HG02938 (cell line): ENCODE measurements around the gene SENP6.
"Not testable (repeated sequence)": the region's sequence is repeated elsewhere in the genome, so short reads cannot be mapped to it uniquely, and the experiment has no call there.

Experiments
- ATAC-seq: cut with Tn5 transposase; IDR thresholded peaks from one replicate; pipeline ENCODE4 v1.9.1; 2021; ENCODE audit warnings: mild to moderate bottlenecking, moderate library complexity; ENCODE audit not compliant: unreplicated experiment

The SENP6 gene, protein sequence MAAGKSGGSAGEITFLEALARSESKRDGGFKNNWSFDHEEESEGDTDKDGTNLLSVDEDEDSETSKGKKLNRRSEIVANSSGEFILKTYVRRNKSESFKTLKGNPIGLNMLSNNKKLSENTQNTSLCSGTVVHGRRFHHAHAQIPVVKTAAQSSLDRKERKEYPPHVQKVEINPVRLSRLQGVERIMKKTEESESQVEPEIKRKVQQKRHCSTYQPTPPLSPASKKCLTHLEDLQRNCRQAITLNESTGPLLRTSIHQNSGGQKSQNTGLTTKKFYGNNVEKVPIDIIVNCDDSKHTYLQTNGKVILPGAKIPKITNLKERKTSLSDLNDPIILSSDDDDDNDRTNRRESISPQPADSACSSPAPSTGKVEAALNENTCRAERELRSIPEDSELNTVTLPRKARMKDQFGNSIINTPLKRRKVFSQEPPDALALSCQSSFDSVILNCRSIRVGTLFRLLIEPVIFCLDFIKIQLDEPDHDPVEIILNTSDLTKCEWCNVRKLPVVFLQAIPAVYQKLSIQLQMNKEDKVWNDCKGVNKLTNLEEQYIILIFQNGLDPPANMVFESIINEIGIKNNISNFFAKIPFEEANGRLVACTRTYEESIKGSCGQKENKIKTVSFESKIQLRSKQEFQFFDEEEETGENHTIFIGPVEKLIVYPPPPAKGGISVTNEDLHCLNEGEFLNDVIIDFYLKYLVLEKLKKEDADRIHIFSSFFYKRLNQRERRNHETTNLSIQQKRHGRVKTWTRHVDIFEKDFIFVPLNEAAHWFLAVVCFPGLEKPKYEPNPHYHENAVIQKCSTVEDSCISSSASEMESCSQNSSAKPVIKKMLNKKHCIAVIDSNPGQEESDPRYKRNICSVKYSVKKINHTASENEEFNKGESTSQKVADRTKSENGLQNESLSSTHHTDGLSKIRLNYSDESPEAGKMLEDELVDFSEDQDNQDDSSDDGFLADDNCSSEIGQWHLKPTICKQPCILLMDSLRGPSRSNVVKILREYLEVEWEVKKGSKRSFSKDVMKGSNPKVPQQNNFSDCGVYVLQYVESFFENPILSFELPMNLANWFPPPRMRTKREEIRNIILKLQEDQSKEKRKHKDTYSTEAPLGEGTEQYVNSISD

DNA sequence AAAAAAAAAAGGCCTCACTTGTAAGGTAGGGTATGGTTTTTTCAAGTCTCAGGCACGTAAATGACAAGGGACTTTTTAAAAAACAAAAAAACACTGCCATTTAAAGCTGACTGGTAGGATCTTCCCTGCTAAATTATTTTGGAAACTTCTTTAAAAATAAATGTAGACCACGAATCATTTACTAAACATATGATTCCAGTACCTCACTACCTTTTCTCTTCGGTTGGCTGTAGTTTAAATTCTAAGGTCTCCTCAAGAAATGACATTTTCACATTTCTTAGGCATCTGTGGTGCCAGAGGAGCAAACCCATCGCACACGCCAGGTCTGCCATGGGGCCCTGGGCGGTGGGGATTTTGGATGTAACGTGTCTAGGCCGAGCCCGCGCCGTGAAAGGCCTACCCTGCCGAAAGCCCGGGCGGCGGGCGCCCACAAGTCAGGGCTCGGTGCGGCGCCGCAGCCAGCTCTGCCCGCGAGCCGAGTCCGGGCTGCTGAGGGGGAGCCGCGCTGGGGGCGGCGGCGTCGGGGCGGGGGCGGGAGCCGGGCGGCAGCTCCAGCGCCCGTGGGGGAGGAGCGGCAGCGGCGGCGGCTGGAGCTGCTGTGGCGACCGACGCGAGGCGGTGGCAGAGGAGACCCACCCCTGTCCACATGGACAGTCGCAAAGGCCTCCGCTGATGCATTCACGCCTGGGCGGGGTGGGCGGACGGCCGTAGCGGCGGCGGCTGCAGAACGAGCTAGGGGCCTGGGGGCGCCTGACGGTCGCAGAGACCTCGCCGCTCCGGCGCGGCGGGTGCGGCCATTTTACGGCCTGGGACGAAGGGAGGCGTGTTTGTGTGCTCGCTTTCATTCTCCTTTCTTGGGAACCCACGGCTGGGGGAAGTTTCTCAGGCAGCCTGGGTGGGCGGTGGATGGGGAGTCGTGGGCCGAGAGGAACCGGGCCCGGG is at the start of gene SENP6:
Gene SENP6 (plus strand): TSS at position 577 of the 942 bp plus-strand sequence. CDS start 645 bp downstream, outside the sequence.
- ATAC-seq, result peak; percentile 54

DNA sequence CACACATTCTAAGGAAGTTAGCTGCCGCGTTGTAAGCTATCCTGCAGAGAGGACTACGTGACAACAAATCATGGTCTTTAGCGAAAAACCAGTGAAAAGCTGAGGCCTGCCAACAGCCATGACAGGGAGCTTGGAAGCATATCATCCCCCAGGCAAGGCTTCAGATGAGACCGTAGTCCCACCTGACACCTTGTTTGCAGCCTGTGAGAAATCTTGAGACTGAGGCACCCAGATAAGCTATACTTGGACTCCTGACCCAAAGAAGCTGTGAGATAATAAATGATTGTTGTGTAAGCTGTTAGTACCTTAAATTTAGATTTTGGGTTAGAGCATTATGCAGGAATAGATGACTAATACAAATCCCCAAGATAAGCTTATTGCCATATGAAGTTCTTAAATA is 45.4 kb upstream of the SENP6 start:
- ATAC-seq, result no peak

DNA sequence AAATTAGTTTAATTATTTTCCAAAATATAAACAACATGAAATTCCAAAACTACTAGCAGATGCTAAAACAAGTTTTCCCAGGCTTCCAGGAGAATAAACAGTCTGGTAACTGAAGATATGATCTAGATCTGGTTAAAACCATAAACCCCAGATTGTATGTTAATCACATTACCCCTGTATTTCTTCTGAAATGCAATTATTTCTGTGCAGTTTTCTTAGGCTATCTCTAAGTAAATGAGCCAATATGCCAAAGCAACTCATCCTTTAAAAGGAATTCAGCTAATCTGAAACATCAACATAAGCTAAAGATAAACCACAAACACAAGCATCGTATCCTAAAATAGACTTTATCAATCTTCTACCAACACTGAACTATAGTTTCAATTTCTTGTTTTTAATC is 44.6 kb upstream of the SENP6 start:
- no peak for ATAC-seq

DNA sequence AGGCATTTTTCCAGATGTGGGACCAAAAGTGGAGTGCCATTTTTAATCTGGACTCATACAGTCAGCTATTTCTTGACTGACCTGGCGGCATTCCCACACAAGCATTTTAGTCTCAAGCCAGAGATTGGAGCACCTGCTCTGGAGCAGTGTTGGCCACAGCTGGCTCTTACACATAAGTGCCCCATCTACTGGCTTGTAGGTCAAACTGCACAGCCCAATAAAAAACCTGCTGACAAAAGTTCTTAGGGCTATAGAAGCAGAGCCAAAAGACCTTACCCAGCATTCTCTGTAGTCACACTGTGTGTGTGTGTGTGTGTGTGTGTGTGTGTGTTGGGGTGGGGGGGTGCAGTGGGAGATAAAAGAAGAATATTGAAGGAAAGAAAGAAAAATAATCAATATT is 38.6 kb upstream of the SENP6 start:
- ATAC-seq, result peak; percentile 86

DNA sequence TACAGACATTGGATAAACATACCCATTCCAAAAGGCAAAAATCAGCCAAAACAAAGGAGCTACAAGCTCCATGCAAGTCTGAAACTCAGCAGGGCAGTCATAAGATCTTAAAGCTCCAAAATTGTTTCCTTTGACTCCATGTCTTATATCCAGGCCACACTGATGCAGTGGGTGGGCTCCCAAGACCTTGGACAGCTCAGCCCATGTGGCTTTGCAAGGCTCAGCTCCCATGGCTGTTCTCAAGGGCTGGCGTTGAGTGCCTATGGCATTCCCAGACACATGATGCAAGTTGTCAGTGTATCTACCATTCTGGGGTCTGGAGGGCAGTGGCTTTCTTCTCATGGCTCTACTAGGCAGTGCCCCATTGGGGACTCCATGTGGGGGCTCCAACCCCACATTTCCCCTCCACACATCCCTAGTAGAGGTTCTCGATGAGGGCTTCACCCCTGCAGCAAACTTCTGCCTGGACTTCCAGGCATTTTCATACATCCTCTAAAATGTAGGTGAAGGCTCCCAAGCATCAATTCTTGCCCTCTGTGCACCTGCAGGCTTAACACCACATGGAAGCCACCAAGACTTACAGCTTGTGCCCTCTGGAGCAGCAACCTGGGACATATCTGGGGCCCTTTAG is 35.4 kb upstream of the SENP6 start:
- no peak for ATAC-seq

DNA sequence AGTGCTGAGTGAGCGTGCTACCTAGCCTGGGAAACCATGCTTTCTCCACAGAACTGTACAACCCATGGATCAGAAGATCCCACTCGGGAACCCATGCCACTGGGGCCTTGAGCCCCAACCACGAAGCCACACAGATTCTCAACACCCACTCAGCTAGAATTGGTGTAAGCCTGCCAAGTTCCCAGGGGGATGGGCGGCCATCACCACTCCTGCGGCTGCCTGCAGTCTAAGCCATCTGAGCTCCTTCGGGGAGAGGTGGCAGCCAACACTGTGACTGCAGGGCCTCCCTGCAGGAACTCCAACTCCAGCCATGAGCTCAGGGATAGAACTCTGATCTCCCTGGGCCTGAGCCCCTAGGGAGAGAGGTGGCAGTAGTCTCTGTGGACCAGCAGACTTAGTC is 33.6 kb upstream of the SENP6 start:
- no peak for ATAC-seq

DNA sequence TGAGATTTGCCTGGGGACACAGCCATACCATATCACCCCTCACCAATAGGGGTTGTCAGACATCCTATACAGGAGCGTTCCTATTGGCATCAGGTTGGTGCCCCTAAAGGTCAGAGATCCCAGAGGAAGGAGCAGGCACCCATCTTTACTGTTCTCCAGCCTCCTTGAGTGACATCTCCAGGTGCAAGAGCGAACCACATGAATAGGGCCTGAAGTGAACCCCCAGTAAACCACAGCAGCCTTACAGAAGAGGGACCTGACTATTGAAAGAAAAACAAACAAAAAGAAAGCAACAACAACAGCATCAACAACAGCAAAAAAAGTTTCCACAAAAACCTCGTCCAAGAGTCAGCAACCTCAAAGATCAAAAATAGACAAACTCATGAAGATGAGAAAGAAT is 32.7 kb upstream of the SENP6 start:
- no peak for ATAC-seq

DNA sequence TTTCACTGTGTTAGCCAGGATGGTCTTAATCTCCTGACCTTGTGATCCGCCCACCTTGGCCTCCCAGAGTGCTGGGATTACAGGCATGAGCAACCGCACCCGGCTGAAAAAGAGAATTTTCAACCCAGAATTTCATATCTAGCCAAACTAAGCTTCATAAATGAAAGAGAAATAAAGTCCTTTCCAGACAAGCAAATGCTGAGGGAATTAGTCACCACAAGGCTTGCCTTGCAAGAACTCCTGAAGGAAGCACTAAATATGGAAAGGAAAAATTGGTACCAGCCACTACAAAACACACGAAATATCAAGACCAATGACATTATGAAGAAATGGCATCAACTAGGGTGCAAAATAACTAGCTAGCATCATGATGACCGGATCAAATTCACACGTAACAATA is 31.0 kb upstream of the SENP6 start:
- not testable (repeated sequence) for ATAC-seq

DNA sequence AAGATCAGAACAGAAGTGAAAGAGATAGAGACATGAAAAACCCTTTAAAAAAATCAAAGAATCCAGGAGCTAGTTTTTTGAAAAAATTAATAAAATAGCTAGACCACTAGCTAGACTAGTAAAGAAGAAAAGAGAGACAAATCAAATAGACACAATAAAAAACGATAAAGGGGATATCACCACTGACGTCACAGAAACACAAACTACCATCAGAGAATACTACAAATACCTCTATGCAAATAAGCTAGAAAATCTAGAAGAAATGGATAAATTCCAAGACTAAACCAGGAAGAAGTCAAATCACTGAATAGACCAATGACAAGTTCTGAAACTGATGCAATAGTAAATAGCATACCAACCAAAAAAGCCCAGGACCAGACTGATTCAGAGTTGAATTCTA is 29.6 kb upstream of the SENP6 start:
- no peak for ATAC-seq

DNA sequence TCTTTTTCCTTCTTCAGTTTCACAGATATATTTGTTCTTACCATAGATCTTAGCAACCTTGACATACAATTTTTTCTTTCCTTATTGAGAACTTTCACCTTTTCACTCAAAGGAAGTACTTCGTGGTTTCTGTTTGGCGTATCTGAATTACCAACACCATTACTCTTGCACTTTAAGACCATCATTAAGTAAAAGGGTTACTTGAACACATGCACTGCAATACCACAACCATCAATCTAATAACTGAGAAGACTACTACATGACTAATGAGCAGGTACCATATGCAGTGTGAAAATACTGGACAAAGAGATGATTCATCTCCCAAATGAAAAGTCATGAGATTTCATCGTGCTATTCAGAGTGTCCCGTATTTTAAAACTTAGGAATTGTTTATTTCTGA is 21.7 kb upstream of the SENP6 start:
- ATAC-seq, result peak; percentile 87

DNA sequence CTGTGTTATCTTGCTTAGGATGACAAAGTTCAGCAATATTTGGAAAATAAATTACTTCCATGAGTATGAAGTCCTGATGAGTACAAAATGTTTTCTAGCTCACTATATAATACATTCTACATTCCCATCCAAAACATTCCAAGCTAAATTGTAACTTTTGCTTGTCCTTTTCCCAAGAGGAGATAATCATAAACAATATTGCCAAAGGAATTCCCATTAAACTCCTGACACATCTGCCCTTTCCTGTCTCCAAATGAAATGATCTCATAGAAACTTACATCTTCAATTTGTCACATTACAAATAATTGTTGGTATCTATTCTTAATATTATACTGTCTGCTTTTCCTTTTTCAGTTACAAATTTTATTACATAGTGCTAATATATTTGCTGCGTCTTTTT is 20.4 kb upstream of the SENP6 start:
- ATAC-seq, result no peak

DNA sequence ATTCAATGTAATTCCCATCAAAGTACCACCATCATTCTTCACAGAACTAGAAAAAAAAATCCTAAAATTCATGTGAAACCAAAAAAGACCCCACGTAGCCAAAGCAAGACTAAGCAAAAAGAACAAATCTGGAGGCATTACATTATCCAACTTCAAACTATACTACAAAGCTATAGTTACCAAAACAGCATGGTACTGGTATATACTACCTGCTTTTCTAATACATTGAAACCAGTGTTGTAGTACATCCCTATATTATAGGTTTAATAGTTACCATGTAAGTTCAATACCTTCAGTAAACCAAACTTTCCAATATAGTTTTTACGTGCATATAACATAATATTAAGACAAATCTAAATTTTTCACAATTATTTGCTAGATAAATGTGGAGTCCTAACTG is 17.1 kb upstream of the SENP6 start:
- not testable (repeated sequence) for ATAC-seq

DNA sequence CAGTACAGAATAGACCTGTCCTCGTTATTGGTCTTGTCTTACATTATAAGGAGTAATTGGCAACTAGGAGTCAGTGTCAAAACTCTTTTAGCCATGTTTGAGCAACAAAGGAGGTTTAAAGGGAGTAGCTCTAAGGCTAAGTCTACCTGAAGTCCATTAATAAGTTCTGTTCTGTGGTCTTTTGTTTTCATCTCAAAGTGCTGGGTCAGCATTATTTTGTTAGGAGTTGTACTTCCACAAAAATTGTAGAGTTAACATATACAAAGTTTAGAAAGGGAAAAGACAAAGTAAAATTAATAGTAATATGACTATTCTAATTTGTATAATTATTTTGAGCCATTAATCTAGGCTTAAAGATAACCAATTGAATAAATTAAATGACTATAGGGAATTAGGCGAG is 12.7 kb upstream of the SENP6 start:
- no peak for ATAC-seq

DNA sequence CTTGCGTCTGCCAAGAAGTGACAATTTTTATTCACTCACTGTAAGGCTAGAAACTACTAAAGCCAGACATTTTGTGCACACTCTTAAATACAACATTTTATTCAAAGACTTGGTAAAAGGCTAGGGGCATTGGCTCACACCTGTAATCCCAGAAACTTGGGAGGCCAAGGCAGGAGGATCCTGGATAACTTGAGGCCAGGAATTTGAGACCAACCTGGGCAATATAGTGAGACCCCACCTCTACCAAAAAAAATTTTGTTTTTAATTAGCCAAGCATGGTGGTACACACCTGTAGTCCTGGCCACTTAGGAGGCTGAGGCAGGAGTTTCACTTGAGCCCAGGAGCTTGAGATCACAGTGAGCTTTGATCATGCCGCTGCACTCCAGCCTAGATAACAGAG is 11.3 kb upstream of the SENP6 start:
- ATAC-seq, result no peak

DNA sequence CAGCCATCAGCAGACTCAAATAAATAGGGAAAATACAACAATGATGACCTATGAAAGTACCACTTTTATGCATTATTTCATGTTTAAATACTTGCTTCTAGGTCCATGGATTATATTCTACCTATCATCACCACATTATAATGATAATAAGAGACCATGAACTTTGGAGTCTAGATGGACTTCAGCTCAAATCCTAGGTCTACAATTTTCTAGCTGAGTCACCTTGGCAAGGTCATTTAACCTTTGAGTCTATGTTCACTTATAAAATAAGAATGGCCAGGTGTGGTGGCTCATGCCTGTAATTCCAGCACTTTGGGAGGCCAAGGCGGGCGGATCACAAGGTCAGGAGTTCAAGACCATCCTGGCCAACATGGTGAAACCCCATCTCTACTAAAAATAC is 5.3 kb upstream of the SENP6 start:
- not testable (repeated sequence) for ATAC-seq

DNA sequence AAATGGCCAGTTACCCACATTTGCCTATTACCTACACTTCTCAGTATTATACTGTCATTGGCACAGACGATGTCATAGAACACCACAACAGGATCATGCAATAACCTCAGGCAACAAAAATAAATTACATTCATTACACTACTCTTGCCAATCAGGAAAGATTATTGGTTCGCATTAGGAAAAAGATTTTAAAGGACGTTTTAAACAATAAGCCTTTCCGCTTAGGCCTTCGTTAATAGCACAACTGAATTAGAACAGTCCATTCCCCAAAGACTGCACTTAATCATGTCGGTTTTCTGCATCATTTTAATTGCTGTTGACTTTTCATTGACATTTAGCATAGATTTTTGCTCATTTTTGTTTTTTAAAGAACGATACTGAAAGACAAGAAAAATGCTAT is 912 bp upstream of the SENP6 start:
- ATAC-seq, result no peak

DNA sequence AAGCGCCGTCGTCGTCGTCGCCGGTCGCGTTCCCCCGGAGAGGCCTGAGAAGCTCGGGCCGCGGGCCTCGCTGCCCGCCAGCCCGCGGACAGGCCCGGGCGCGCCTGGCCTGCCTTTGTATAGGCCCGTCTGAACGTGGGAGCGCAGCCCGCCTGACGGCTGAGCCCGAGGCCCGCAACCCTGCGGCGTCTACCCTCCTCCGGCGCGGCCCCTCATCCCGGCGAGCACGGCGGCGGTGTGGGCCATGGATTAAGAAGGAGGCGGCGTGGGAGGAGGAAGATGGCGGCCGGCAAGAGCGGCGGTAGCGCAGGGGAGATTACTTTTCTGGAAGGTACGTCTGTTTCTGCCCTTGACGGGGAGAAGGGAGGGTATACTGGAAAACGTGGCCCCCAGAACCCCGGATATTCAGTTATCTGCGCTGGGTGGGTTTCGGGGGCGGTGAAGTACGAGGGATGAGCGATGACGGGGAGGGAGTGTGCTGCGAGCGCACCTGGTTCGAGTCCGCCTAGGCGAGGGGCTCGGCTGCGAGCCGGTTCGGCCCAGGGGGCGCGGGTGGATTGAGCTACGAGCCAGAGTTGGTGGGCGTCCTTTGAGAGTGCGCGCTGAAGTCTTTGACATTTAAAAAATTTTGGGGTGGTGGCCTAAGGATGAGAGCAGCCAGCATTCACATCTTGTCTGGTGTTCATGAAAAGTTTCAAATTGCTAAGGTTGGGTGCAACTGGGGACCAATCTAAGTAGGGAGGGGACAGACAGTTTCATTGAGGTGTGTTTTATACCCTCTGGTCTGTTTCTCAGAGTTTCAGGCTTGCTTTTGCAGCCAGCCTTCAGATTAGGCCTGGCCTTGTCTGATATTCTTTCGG is 796 bp downstream of the SENP6 start:
- ATAC-seq, result peak; percentile 36

DNA sequence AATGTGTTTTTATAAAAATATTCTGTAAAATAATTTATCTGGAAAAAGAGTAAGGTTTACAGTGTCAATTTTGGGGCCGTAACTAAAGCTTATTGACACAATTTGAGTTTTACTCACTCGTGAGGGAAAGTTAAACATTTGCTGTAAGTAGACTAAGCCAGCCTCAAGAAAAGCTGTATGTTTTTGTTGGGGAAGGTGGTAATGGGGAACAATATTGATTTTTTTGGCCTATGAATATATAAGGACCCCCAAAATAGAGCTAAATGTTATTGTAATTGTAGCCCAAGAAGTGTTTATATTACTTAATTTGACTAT is 1.4 kb downstream of the SENP6 start:
- no peak for ATAC-seq

DNA sequence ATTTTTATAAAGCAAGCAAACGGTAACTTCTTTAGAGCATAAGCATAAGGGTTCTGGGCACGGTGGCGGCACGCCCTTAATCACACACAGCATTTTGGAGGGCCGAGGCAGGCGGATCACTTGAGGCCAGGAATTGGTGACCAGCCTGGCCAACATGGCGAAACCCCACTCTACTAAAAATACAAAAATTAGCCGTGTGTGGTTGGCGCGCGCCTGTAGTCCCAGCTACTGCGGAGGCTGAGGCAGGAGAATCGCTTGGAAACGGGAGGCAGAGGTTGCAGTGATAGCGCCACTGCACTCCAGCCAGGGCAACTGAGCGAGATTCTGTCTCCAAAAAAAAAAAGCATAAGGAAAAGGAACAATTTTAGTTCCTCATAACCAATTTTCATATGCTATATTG is 2.6 kb downstream of the SENP6 start:
- ATAC-seq, result no peak
